Astrocyte (in vitro differentiated cells and primary cell): ENCODE data around the gene COG1. TPM values are rescaled to one million over a fixed set of nuclear protein-coding genes. Genes with fewer than 3 reads are reported as not detected.

ENCODE experiments used
- DNase-seq: peaks from one replicate; pipeline ENCODE4 v3.0.0-alpha.2; 2010; ENCODE audit warnings: low read depth
- FAIRE-seq: peaks from 2 replicates; lab custom pipeline; 2011; peaks lifted over from hg19 to GRCh38; lab: Jason Lieb, UNC
- H2AFZ ChIP-seq: 2 replicates; pipeline ENCODE4 v1.6.0; 2012; ENCODE audit warnings: low read depth, low read length, inconsistent platforms
- H3K27ac ChIP-seq: 2 replicates; pipeline ENCODE4 v1.5.1; 2011; ENCODE audit warnings: low read depth, low read length, inconsistent platforms
- H3K27me3 ChIP-seq: 2 replicates; pipeline ENCODE4 v1.6.0; 2011; ENCODE audit warnings: low read length, inconsistent platforms; ENCODE audit not compliant: insufficient read depth
- H3K36me3 ChIP-seq: 2 replicates; pipeline ENCODE4 v1.5.1; 2011; ENCODE audit warnings: low read length, inconsistent platforms; ENCODE audit not compliant: insufficient read depth
- H3K4me1 ChIP-seq: 2 replicates; pipeline ENCODE4 v1.5.1; 2011; ENCODE audit warnings: low read length, inconsistent platforms; ENCODE audit not compliant: insufficient read depth
- H3K4me2 ChIP-seq: 2 replicates; pipeline ENCODE4 v1.6.0; 2012; ENCODE audit warnings: low read length, inconsistent platforms
- H3K4me3 ChIP-seq: 2 replicates; pipeline ENCODE4 v1.5.1; 2011; ENCODE audit warnings: low read depth, mild to moderate bottlenecking, low read length, inconsistent platforms; ENCODE audit not compliant: insufficient read depth
- H3K79me2 ChIP-seq: 2 replicates; pipeline ENCODE4 v1.6.0; 2012; ENCODE audit warnings: mild to moderate bottlenecking, low read length, inconsistent platforms; ENCODE audit not compliant: insufficient read depth
- H3K9ac ChIP-seq: 2 replicates; pipeline ENCODE4 v1.6.0; 2012; ENCODE audit warnings: mild to moderate bottlenecking, low read length, inconsistent platforms
- H3K9me3 ChIP-seq: 2 replicates; pipeline ENCODE4 v1.5.1; 2012; ENCODE audit warnings: low read depth, mild to moderate bottlenecking, low read length, inconsistent platforms; ENCODE audit not compliant: insufficient read depth
- H4K20me1 ChIP-seq: 2 replicates; pipeline ENCODE4 v1.6.0; 2012; ENCODE audit warnings: low read length, inconsistent platforms; ENCODE audit not compliant: insufficient read depth
- H3K27ac Mint-ChIP-seq: one replicate; pipeline ENCODE4 v1.8.0; 2021; ENCODE audit warnings: mild to moderate bottlenecking, mixed read lengths; ENCODE audit not compliant: unreplicated experiment
- H3K27me3 Mint-ChIP-seq: one replicate; pipeline ENCODE4 v1.8.0; 2021; ENCODE audit warnings: low read depth, mixed read lengths; ENCODE audit not compliant: unreplicated experiment
- H3K36me3 Mint-ChIP-seq: one replicate; pipeline ENCODE4 v1.8.0; 2021; ENCODE audit warnings: low read depth, mixed read lengths; ENCODE audit not compliant: unreplicated experiment
- H3K4me1 Mint-ChIP-seq: one replicate; pipeline ENCODE4 v1.8.0; 2021; ENCODE audit warnings: low read depth, mixed read lengths; ENCODE audit not compliant: unreplicated experiment
- H3K4me3 Mint-ChIP-seq: one replicate; pipeline ENCODE4 v1.8.0; 2021; ENCODE audit warnings: mild to moderate bottlenecking, moderate library complexity, mixed read lengths; ENCODE audit not compliant: unreplicated experiment
- H3K9me3 Mint-ChIP-seq: one replicate; pipeline ENCODE4 v1.8.0; 2021; ENCODE audit warnings: mild to moderate bottlenecking, mixed read lengths; ENCODE audit not compliant: unreplicated experiment
- EZH2 ChIP-seq: IDR thresholded peaks from 2 replicates; pipeline ENCODE4 v1.6.1; 2012; ENCODE audit warnings: mild to moderate bottlenecking, low read length, inconsistent platforms; ENCODE audit not compliant: insufficient read depth
- total RNA-seq: library from RNA; stranded (reverse); gene quantifications from 2 replicates; pipeline ENCODE4 v1.2.1, GENCODE V29; 2021
- TF ChIP-seq, protein P1 (sequence below): IDR thresholded peaks from 2 replicates; pipeline ENCODE4 v1.5.1; 2011; ENCODE audit warnings: low read depth, mild to moderate bottlenecking, inconsistent platforms, low read length, moderate library complexity; ENCODE audit not compliant: insufficient read depth

COG1 gene
- total RNA-seq, 1 donor from 2014 or later, result 34.4 TPM

DNA sequence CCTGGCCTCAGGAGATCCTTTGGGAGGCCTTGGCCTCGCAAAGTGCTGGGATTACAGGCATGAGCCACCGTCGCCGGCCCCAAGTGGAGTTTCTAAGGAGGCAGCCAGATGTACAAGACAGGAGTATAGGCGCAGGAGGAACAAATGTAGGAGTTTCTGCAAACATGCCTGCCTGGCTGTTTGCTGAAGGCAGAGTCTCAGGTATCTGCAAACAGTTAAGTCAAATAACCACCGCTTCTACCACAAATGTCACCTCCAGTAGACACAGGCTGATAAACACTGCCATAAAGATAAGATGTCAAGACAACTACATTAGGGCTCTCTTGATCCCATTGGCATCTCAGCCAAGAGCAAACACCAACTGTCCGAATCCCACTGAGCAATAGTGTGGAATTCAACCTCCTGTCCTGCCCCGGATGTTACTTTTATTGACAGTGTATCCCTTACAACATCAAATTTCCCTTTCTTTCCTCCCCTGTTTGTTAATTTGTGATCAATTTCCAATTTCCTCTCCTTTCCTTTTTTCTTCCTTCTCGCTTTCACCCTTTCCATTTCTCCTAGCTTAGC, 5.6 kb upstream of the COG1 start:
- H3K27me3 Mint-ChIP-seq, result peaks cover 9% of the 10 kb centered on the region
- H3K4me1 ChIP-seq, result no peaks in the 10 kb centered on the region
- H3K27ac Mint-ChIP-seq, result no peak overlapping the region
- no peaks in the 10 kb centered on the region for H3K36me3 ChIP-seq
- no peaks in the 10 kb centered on the region for H3K9me3 ChIP-seq
- no peak overlapping the region for H2AFZ ChIP-seq
- FAIRE-seq, result no peak
- no peak overlapping the region for H3K9ac ChIP-seq
- H3K36me3 Mint-ChIP-seq, result peaks cover 1% of the 10 kb centered on the region
- no peak for TF ChIP-seq EZH2
- TF ChIP-seq, protein P1, sequence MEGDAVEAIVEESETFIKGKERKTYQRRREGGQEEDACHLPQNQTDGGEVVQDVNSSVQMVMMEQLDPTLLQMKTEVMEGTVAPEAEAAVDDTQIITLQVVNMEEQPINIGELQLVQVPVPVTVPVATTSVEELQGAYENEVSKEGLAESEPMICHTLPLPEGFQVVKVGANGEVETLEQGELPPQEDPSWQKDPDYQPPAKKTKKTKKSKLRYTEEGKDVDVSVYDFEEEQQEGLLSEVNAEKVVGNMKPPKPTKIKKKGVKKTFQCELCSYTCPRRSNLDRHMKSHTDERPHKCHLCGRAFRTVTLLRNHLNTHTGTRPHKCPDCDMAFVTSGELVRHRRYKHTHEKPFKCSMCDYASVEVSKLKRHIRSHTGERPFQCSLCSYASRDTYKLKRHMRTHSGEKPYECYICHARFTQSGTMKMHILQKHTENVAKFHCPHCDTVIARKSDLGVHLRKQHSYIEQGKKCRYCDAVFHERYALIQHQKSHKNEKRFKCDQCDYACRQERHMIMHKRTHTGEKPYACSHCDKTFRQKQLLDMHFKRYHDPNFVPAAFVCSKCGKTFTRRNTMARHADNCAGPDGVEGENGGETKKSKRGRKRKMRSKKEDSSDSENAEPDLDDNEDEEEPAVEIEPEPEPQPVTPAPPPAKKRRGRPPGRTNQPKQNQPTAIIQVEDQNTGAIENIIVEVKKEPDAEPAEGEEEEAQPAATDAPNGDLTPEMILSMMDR, result no peak
- H3K4me3 Mint-ChIP-seq, result no peak overlapping the region
- no peak for DNase-seq
- peaks cover 4% of the 10 kb centered on the region for H4K20me1 ChIP-seq
- peaks cover 2% of the 10 kb centered on the region for H3K4me1 Mint-ChIP-seq
- H3K9me3 Mint-ChIP-seq, result no peaks in the 10 kb centered on the region
- no peak overlapping the region for H3K27ac ChIP-seq
- H3K27me3 ChIP-seq, result no peaks in the 10 kb centered on the region
- no peak overlapping the region for H3K4me2 ChIP-seq
- H3K79me2 ChIP-seq, result no peaks in the 10 kb centered on the region
- H3K4me3 ChIP-seq, result no peak overlapping the region

DNA sequence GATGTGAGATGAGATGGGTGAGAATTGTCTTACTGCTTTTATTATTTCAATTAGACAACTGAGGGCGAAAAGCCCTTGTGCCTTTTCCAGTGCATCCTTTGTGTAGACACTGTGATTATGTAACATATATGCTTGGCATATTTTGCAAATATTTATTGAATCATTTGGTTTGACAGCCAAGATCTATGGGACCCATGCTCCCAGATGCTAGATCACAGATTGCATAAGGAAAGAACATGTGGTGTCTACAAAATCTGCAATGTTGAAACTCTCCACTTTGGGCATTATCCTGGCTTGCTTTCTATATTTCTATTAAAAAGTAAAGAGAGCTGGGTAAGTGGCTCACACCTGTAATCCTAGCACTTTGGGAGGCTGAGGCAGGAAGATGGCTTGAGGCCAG, 4.8 kb upstream of the COG1 start:
- no peaks in the 10 kb centered on the region for H3K4me1 ChIP-seq
- no peak overlapping the region for H3K4me3 ChIP-seq
- peaks cover 4% of the 10 kb centered on the region for H4K20me1 ChIP-seq
- Mint-ChIP-seq H3K27ac (no peak overlapping the region), H3K4me1 (peaks cover 2% of the 10 kb centered on the region), H3K27me3 (peaks cover 8% of the 10 kb centered on the region), H3K4me3 (no peak overlapping the region), H3K36me3 (peaks cover 1% of the 10 kb centered on the region), H3K9me3 (no peaks in the 10 kb centered on the region)
- no peak overlapping the region for H3K27ac ChIP-seq
- DNase-seq, result no peak
- H3K4me2 ChIP-seq, result no peak overlapping the region
- H2AFZ ChIP-seq, result no peak overlapping the region
- no peaks in the 10 kb centered on the region for H3K9me3 ChIP-seq
- peaks cover 2% of the 10 kb centered on the region for H3K79me2 ChIP-seq
- no peaks in the 10 kb centered on the region for H3K27me3 ChIP-seq
- no peak for TF ChIP-seq EZH2
- TF ChIP-seq, protein P1, result no peak
- H3K36me3 ChIP-seq, result no peaks in the 10 kb centered on the region
- H3K9ac ChIP-seq, result no peak overlapping the region
- no peak for FAIRE-seq

DNA sequence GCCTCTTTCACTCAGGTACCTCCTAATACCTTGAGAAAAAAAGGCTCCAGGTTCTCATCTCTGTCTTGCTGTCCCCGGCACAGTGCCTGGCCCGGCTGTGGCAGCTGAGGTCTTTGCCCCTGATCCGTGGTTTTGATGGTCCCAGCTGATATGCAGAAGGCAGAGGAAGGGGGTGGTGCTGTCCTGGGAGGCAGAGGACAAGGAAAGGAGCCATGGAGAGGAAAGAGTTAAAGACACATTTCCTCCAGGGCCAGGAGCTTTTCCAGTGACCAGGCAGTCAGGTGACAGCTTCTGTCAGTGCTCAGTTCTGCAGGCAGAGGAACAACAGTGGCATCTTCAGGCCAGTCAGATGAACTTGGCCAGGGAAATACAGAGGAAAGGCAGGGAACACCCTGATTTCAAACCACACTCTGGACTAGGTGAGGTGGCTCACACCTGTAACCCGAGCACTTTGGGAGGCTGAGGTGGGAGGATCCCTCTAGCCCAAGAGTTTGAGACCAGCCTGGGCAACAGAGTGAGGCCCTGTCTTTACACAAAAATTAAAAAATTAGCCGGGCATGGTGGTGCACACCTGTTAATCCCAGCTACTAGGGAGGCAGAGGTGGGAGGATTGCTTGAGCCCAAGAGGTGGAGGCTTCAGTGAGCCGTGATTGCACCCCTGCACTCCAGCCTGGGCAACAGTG, 3.3 kb upstream of the COG1 start:
- H4K20me1 ChIP-seq, result peaks cover 9% of the 10 kb centered on the region
- Mint-ChIP-seq H3K36me3 (peaks cover 1% of the 10 kb centered on the region), H3K9me3 (no peaks in the 10 kb centered on the region), H3K4me3 (no peak overlapping the region), H3K27me3 (peaks cover 3% of the 10 kb centered on the region), H3K4me1 (peaks cover 6% of the 10 kb centered on the region), H3K27ac (peak overlapping the region; percentile 26)
- H3K36me3 ChIP-seq, result no peaks in the 10 kb centered on the region
- no peak for DNase-seq
- no peak overlapping the region for H3K4me2 ChIP-seq
- H3K9me3 ChIP-seq, result no peaks in the 10 kb centered on the region
- H3K79me2 ChIP-seq, result peaks cover 13% of the 10 kb centered on the region
- no peak overlapping the region for H2AFZ ChIP-seq
- no peak for FAIRE-seq
- peaks cover 5% of the 10 kb centered on the region for H3K4me1 ChIP-seq
- no peak overlapping the region for H3K27ac ChIP-seq
- H3K4me3 ChIP-seq, result no peak overlapping the region
- no peaks in the 10 kb centered on the region for H3K27me3 ChIP-seq
- H3K9ac ChIP-seq, result no peak overlapping the region
- TF ChIP-seq EZH2, result no peak
- TF ChIP-seq, protein P1, result peak; percentile 46
